ENCODE data around the gene PCLO. TPM values are rescaled to one million over a fixed set of nuclear protein-coding genes. Genes with fewer than 3 reads are reported as not detected.

Gene PCLO
- total RNA-seq: not detected
- polyA plus RNA-seq: not detected

GRCh38 chr7:83162402-83163256, at the start of gene PCLO:
Gene PCLO (minus strand): TSS chr7:83162884. CDS start chr7:83162592, 292 bp downstream.
- H3K36me3 ChIP-seq (ENCODE audit: insufficient read depth, low read length): no peaks in the 10 kb centered on the region

GRCh38 chr7:83211685-83212084, 49.0 kb upstream of the PCLO start:
- no peaks in the 10 kb centered on the region for H3K36me3 Mint-ChIP-seq
- no peaks in the 10 kb centered on the region for H3K27me3 Mint-ChIP-seq
- CTCF ChIA-PET: no interaction called here

More at GRCh38 chr7:83162402-83163256, at the start of gene PCLO:
- Histone ChIP-seq H3K4me1 (ENCODE audit: insufficient read depth, low read length) (no peaks in the 10 kb centered on the region), H3K4me3 (ENCODE audit: low read length) (no peak within 1 kb of the TSS), H3K9me3 (ENCODE audit: low read length) (no peaks in the 10 kb centered on the region), H3K27ac (ENCODE audit: low read depth, low read length) (no peak within 1 kb of the TSS), H3K27me3 (ENCODE audit: insufficient read depth, low read length, poor library complexity, severe bottlenecking) (no peaks in the 10 kb centered on the region)
- H3K27me3 Mint-ChIP-seq: peaks cover 3% of the 10 kb centered on the region in 2 donors
- ChIA-PET POLR2A (no interaction called here), CTCF (no interaction called here)
- peak in 3 of 5 donors; percentile 2 to 53 (median 43) for DNase-seq
- H3K27ac Mint-ChIP-seq: peak within 1 kb of the TSS in 1 of 8 donors; percentile 8
- H3K4me1 Mint-ChIP-seq: peaks cover 3 to 8% (median 4%) of the 10 kb centered on the region in 3 donors
- no peaks in the 10 kb centered on the region for H3K36me3 Mint-ChIP-seq
- peaks cover 0 to 16% (median 6%) of the 10 kb centered on the region in 5 donors for H3K9me3 Mint-ChIP-seq
- H3K4me3 Mint-ChIP-seq: peak within 1 kb of the TSS in 4 of 7 donors; percentile 35 to 53 (median 49)

DNA sequence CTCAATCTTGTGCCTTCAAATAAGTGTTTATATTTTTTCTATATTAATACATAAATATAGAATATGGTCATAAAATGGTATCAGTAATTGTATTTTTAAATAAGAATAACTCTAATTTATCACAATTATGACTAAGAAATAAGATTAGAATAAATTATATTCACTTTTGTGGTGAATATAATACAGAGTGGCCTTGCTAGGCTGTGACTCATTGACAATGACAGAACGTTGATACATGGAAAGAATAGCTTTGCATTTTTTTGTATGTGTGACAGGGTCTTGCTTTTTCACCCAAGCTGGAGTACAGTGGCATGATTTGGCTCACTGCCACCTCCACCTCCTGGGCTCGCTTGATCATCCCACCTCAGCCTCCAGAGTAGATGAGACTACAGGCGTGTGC, 47.8 kb upstream of the PCLO start:
- no peak overlapping the region for H3K4me3 Mint-ChIP-seq
- CTCF ChIA-PET: no interaction called here
- Histone ChIP-seq H3K27ac (ENCODE audit: low read depth, low read length) (no peak overlapping the region), H3K4me1 (ENCODE audit: insufficient read depth, low read length) (no peaks in the 10 kb centered on the region), H3K36me3 (ENCODE audit: insufficient read depth, low read length) (no peaks in the 10 kb centered on the region), H3K4me3 (ENCODE audit: low read length) (no peak overlapping the region), H3K9me3 (ENCODE audit: low read length) (no peaks in the 10 kb centered on the region), H3K27me3 (ENCODE audit: insufficient read depth, low read length, poor library complexity, severe bottlenecking) (no peaks in the 10 kb centered on the region)
- H3K4me1 Mint-ChIP-seq: no peaks in the 10 kb centered on the region
- H3K27me3 Mint-ChIP-seq: no peaks in the 10 kb centered on the region
- no peak overlapping the region for H3K27ac Mint-ChIP-seq
- POLR2A ChIA-PET: no interaction called here
- DNase-seq: no peak
- peaks cover 0 to 18% (median 7%) of the 10 kb centered on the region in 5 donors for H3K9me3 Mint-ChIP-seq
- H3K36me3 Mint-ChIP-seq: no peaks in the 10 kb centered on the region

More at GRCh38 chr7:83211685-83212084, 49.0 kb upstream of the PCLO start:
- Mint-ChIP-seq H3K4me3 (no peak overlapping the region), H3K9me3 (peaks cover 0 to 17% (median 7%) of the 10 kb centered on the region in 5 donors), H3K4me1 (no peaks in the 10 kb centered on the region), H3K27ac (no peak overlapping the region)
- H3K36me3 ChIP-seq (ENCODE audit: insufficient read depth, low read length): no peaks in the 10 kb centered on the region
- no peak overlapping the region for H3K4me3 ChIP-seq (ENCODE audit: low read length)
- no peaks in the 10 kb centered on the region for H3K27me3 ChIP-seq (ENCODE audit: insufficient read depth, low read length, poor library complexity, severe bottlenecking)
- H3K4me1 ChIP-seq (ENCODE audit: insufficient read depth, low read length): no peaks in the 10 kb centered on the region
- POLR2A ChIA-PET: no interaction called here
- no peaks in the 10 kb centered on the region for H3K9me3 ChIP-seq (ENCODE audit: low read length)
- no peak for DNase-seq
- H3K27ac ChIP-seq (ENCODE audit: low read depth, low read length): no peak overlapping the region

DNA sequence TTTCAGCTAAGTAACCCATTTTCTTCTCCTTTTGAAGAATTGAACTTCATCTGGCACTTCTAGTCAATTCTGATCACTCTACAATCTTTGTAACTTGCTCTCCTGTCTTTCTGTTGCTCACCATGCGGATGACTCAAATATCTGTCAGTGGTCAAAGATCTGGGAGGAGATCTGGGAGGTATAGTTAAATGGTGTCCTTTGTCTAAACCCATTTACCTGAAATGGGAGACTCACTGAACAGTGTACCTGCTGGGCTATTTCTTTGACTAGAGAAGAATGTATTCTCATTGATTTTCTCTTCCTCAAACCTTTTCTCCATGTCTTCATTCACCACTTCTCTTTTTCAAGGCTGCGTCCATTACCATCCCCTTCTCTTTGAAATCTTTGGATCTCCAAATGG, 42.0 kb upstream of the PCLO start:
- Mint-ChIP-seq H3K36me3 (no peaks in the 10 kb centered on the region), H3K27me3 (no peaks in the 10 kb centered on the region), H3K4me3 (no peak overlapping the region), H3K9me3 (peaks cover 0 to 39% (median 9%) of the 10 kb centered on the region in 5 donors), H3K4me1 (no peaks in the 10 kb centered on the region), H3K27ac (no peak overlapping the region)
- H3K4me3 ChIP-seq (ENCODE audit: low read length): no peak overlapping the region
- ChIA-PET CTCF (no interaction called here), POLR2A (no interaction called here)
- H3K4me1 ChIP-seq (ENCODE audit: insufficient read depth, low read length): no peaks in the 10 kb centered on the region
- no peaks in the 10 kb centered on the region for H3K36me3 ChIP-seq (ENCODE audit: insufficient read depth, low read length)
- H3K27ac ChIP-seq (ENCODE audit: low read depth, low read length): no peak overlapping the region
- H3K27me3 ChIP-seq (ENCODE audit: insufficient read depth, low read length, poor library complexity, severe bottlenecking): no peaks in the 10 kb centered on the region
- no peaks in the 10 kb centered on the region for H3K9me3 ChIP-seq (ENCODE audit: low read length)
- no peak for DNase-seq

DNA sequence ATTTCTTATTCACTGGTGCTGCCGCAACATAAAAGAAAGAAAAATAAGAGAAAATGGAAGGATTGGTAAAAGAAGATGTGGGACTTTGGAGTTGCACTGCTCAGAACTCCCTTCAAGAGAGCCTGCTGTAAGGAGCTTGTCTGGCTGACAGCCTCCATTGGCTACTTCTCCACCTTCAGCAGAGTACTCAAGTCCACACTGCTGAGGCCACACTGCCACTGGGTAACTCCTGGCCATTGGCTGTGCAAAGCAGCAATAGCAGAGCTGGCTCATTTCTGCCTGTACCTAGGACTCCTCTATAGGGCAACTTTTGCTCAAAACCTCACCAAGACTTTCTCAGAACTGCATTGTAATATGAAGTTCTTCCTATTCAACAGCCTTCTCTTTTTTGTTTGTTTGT, 38.7 kb upstream of the PCLO start:
- Mint-ChIP-seq H3K27ac (no peak overlapping the region), H3K4me3 (no peak overlapping the region), H3K4me1 (no peaks in the 10 kb centered on the region), H3K9me3 (peaks cover 0 to 38% (median 12%) of the 10 kb centered on the region in 5 donors), H3K27me3 (no peaks in the 10 kb centered on the region), H3K36me3 (no peaks in the 10 kb centered on the region)
- DNase-seq: no peak
- Histone ChIP-seq H3K27ac (ENCODE audit: low read depth, low read length) (no peak overlapping the region), H3K9me3 (ENCODE audit: low read length) (no peaks in the 10 kb centered on the region), H3K4me1 (ENCODE audit: insufficient read depth, low read length) (no peaks in the 10 kb centered on the region), H3K36me3 (ENCODE audit: insufficient read depth, low read length) (no peaks in the 10 kb centered on the region), H3K4me3 (ENCODE audit: low read length) (no peak overlapping the region), H3K27me3 (ENCODE audit: insufficient read depth, low read length, poor library complexity, severe bottlenecking) (no peaks in the 10 kb centered on the region)
- POLR2A ChIA-PET: no interaction called here
- CTCF ChIA-PET: no interaction called here

DNA sequence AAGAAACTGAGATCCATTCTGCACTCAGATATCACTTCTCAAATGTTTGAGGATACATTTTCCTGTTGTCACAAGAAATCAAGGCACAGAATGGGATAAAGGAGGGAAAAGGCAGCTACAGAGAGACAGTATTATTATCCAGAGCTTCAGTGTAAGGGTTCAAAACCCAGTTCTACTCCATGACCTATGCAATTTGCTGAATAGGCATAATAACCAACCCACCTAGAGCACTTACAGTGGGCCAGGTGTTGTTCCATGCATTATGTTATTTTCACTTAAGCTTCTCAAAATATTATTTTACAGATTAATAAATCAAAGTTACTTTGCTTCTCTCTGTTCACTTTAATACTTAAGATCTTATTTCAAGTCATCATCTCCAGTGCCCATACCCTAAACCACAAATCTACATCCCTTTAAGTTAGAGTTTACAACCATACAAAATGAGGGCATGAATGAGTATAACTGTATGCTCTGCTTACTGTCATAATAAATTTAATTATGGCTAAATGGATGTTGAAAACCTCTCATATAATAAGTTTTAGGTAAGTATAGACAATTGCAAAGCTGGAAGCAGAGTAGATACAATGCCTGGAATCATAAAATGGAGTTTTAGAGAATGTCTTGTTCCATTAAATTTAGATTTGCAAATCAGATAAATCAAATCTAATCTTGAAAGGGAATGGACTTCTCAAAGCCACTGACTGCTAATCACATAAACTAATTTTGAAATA, 28.1 kb upstream of the PCLO start:
- H3K27ac ChIP-seq (ENCODE audit: low read depth, low read length): no peak overlapping the region
- Mint-ChIP-seq H3K4me3 (no peak overlapping the region), H3K4me1 (no peaks in the 10 kb centered on the region), H3K9me3 (peaks cover 0 to 6% (median 0%) of the 10 kb centered on the region in 5 donors), H3K36me3 (no peaks in the 10 kb centered on the region), H3K27me3 (no peaks in the 10 kb centered on the region), H3K27ac (no peak overlapping the region)
- ChIA-PET POLR2A (no interaction called here), CTCF (no interaction called here)
- H3K27me3 ChIP-seq (ENCODE audit: insufficient read depth, low read length, poor library complexity, severe bottlenecking): no peaks in the 10 kb centered on the region
- DNase-seq: no peak
- H3K4me3 ChIP-seq (ENCODE audit: low read length): no peak overlapping the region
- H3K4me1 ChIP-seq (ENCODE audit: insufficient read depth, low read length): no peaks in the 10 kb centered on the region
- H3K36me3 ChIP-seq (ENCODE audit: insufficient read depth, low read length): no peaks in the 10 kb centered on the region
- no peaks in the 10 kb centered on the region for H3K9me3 ChIP-seq (ENCODE audit: low read length)

DNA sequence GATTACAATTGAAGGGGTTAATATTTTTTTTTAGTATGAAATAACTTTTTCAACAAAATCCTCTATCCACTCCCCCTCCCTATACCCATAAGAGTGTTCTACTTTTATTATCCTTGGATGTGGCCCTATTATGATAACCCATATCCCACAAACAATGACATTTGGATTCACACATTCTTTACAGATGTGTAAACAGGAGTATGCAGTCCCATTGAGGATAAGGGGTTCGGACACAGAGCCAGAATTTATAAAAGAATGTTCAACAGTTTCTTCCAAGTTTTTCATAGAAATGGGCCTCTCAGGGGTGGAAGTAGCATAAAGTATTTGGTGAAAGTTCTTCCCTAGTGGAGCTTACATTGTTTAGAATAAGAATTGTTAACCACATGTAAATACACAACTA, 16.1 kb upstream of the PCLO start:
- Histone ChIP-seq H3K27ac (ENCODE audit: low read depth, low read length) (no peak overlapping the region), H3K36me3 (ENCODE audit: insufficient read depth, low read length) (no peaks in the 10 kb centered on the region), H3K4me3 (ENCODE audit: low read length) (no peak overlapping the region), H3K9me3 (ENCODE audit: low read length) (no peaks in the 10 kb centered on the region), H3K4me1 (ENCODE audit: insufficient read depth, low read length) (no peaks in the 10 kb centered on the region), H3K27me3 (ENCODE audit: insufficient read depth, low read length, poor library complexity, severe bottlenecking) (no peaks in the 10 kb centered on the region)
- H3K4me1 Mint-ChIP-seq: no peaks in the 10 kb centered on the region
- H3K36me3 Mint-ChIP-seq: peaks cover 0 to 2% (median 0%) of the 10 kb centered on the region in 3 donors
- no peak overlapping the region for H3K27ac Mint-ChIP-seq
- POLR2A ChIA-PET: interaction anchor here (0.7 kb wide), 1 partner anchor 13 kb away, joined by 3 read pairs; no protein-coding TSS in a partner anchor
- H3K4me3 Mint-ChIP-seq: no peak overlapping the region
- no peak for DNase-seq
- CTCF ChIA-PET: no interaction called here
- H3K9me3 Mint-ChIP-seq: peaks cover 17 to 42% (median 24%) of the 10 kb centered on the region in 5 donors
- H3K27me3 Mint-ChIP-seq: no peaks in the 10 kb centered on the region

DNA sequence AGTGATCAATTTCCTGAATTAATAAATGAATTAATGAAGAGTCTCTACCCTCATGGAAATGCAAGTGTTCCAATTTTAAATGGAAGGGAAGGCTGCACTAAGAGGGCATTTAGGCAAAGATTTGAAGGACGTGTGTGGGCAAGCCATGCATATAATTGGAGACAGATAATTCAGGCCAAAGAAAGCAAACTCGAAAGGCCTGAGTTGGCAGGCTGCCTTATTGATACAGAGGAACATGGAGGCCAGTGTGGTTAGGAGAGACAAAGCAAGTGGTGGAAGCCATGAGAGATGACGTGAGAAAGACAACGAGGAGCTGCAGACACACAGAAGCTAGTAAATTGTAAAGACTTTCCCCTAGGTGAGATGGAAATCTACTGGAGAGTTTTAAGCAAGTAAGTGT, 15.4 kb upstream of the PCLO start:
- Histone ChIP-seq H3K27ac (ENCODE audit: low read depth, low read length) (no peak overlapping the region), H3K27me3 (ENCODE audit: insufficient read depth, low read length, poor library complexity, severe bottlenecking) (no peaks in the 10 kb centered on the region), H3K4me1 (ENCODE audit: insufficient read depth, low read length) (no peaks in the 10 kb centered on the region), H3K9me3 (ENCODE audit: low read length) (no peaks in the 10 kb centered on the region), H3K4me3 (ENCODE audit: low read length) (no peak overlapping the region), H3K36me3 (ENCODE audit: insufficient read depth, low read length) (no peaks in the 10 kb centered on the region)
- no peak overlapping the region for H3K4me3 Mint-ChIP-seq
- no peak overlapping the region for H3K27ac Mint-ChIP-seq
- H3K4me1 Mint-ChIP-seq: no peaks in the 10 kb centered on the region
- ChIA-PET POLR2A (no interaction called here), CTCF (no interaction called here)
- H3K36me3 Mint-ChIP-seq: peaks cover 0 to 2% (median 0%) of the 10 kb centered on the region in 3 donors
- peaks cover 15 to 41% (median 20%) of the 10 kb centered on the region in 5 donors for H3K9me3 Mint-ChIP-seq
- no peaks in the 10 kb centered on the region for H3K27me3 Mint-ChIP-seq
- no peak for DNase-seq
